Activated CD8-positive, alpha-beta T cell treated with anti-CD3 and anti-CD28 coated beads, Interleukin-2, amount 10 ng/mL, durations not matched to agents 7 days and 5 days (primary cell): Measurements from ENCODE around the gene SIVA1. TPM values are rescaled to one million over a fixed set of nuclear protein-coding genes. Genes with fewer than 3 reads are reported as not detected.

Experiments used
- ATAC-seq: fragments of 150-1000 bp; cut with Tn5 transposase; one replicate; pipeline ENCODE4 v1.10.0; 2021; ENCODE audit warnings: moderate library complexity
- CTCF ChIA-PET: fragments of 350-600 bp; sonication (Branson Sonifier 250); formaldehyde crosslinking; loops from one replicate; lab custom pipeline; 2021; ENCODE audit warnings: antibody characterized with exemption; lab: Charles Lee
- POLR2A ChIA-PET: fragments of 350-600 bp; sonication (Branson Sonifier 250); formaldehyde crosslinking; loops from one replicate; lab custom pipeline; 2021; ENCODE audit warnings: antibody characterized with exemption; lab: Charles Lee
- DNase-seq: peaks from one replicate; pipeline ENCODE4 v3.0.0-alpha.2; 2020
- H3K27ac Mint-ChIP-seq: one replicate; pipeline ENCODE4 v1.8.0; 2021; ENCODE audit warnings: mild to moderate bottlenecking, mixed read lengths
- H3K27me3 Mint-ChIP-seq: one replicate; pipeline ENCODE4 v1.8.0; 2021; ENCODE audit warnings: low read depth, mixed read lengths
- H3K36me3 Mint-ChIP-seq: one replicate; pipeline ENCODE4 v1.8.0; 2021; ENCODE audit warnings: low read depth, mixed read lengths
- H3K4me1 Mint-ChIP-seq: one replicate; pipeline ENCODE4 v1.8.0; 2021; ENCODE audit warnings: low read depth, mixed read lengths
- H3K4me3 Mint-ChIP-seq: one replicate; pipeline ENCODE4 v1.8.0; 2021; ENCODE audit warnings: mild to moderate bottlenecking, mixed read lengths
- H3K9me3 Mint-ChIP-seq: one replicate; pipeline ENCODE4 v1.8.0; 2022; ENCODE audit warnings: mixed read lengths; ENCODE audit not compliant: insufficient read depth
- total RNA-seq, 2 experiments: library from RNA; stranded (reverse); gene quantifications; one replicate each; pipeline ENCODE4 v1.2.3, GENCODE V29; 2021

SIVA1 gene
- total RNA-seq, 2 experiments from 2014 or later, result 175 to 186 TPM

DNA sequence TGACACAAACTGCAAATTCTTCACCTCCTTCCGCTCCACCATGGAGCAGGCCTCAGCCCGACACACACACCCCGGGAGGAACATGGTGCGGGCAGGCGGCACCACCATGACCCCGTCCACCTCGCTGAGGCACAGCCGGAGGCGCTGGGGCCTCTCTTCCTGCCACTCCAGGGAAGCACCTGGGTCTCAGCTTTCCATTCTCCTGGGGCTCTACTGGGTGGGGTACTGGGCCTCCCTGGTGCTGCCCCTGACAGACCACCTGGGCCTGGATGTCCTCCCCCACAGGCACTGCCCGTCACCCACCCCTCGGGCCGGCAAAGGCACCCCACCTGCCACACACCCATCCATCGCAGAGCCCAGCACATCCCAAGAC is 32.7 kb downstream of the SIVA1 start:
- peaks cover 16% of the 10 kb centered on the region for H3K4me1 Mint-ChIP-seq
- ATAC-seq, result no peak
- H3K27me3 Mint-ChIP-seq, result no peaks in the 10 kb centered on the region
- peaks cover 4% of the 10 kb centered on the region for H3K36me3 Mint-ChIP-seq
- POLR2A ChIA-PET, result no interaction called here
- CTCF ChIA-PET, result no interaction called here
- H3K4me3 Mint-ChIP-seq, result no peak overlapping the region
- peak overlapping the region; percentile 34 for H3K27ac Mint-ChIP-seq
- H3K9me3 Mint-ChIP-seq, result no peaks in the 10 kb centered on the region
- DNase-seq, result no peak

DNA sequence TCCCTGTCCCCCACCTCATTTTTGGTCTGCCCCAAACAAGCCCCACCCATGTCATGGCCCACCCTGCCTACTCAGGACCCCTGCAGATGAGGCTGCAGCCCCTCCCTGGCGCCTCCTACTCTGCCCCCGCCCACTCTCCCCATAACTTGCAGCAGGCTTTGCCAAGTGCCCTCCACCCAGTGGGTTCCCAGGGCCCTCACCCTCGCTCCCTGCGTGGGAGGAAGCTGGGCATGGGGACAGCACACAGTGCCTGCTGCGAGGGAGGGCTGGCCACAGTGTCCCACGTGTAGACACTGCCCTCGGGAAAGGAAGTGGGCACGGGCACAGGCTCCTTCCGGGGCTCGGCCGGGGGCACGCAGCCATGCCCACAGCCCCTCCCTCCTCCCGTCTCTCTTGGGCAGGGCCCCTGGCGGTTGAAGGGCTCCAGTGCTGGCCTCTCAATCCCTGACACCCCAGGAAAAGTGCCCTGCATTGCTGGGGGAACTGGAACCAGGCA is 33.2 kb downstream of the SIVA1 start:
- H3K4me3 Mint-ChIP-seq, result no peak overlapping the region
- no peak for ATAC-seq
- POLR2A ChIA-PET, result no interaction called here
- no peaks in the 10 kb centered on the region for H3K9me3 Mint-ChIP-seq
- CTCF ChIA-PET, result no interaction called here
- H3K27ac Mint-ChIP-seq, result peak overlapping the region; percentile 34
- no peak for DNase-seq
- H3K4me1 Mint-ChIP-seq, result peaks cover 20% of the 10 kb centered on the region
- H3K36me3 Mint-ChIP-seq, result peaks cover 7% of the 10 kb centered on the region
- no peaks in the 10 kb centered on the region for H3K27me3 Mint-ChIP-seq

- H3K4me1 Mint-ChIP-seq, result peaks cover 23% of the 10 kb centered on the region
- peaks cover 10% of the 10 kb centered on the region for H3K36me3 Mint-ChIP-seq
- peak overlapping the region; percentile 34 for H3K27ac Mint-ChIP-seq
- H3K4me3 Mint-ChIP-seq, result no peak overlapping the region
- POLR2A ChIA-PET, result no interaction called here
- DNase-seq (no peak), ATAC-seq (no peak)
- H3K9me3 Mint-ChIP-seq, result no peaks in the 10 kb centered on the region
- CTCF ChIA-PET, result no interaction called here
- no peaks in the 10 kb centered on the region for H3K27me3 Mint-ChIP-seq
Measured at GRCh38 chr14:104786726-104787675, 34.1 kb downstream of the SIVA1 start.

- Mint-ChIP-seq H3K4me3 (no peak overlapping the region), H3K9me3 (no peaks in the 10 kb centered on the region), H3K4me1 (peaks cover 25% of the 10 kb centered on the region), H3K27ac (no peak overlapping the region), H3K27me3 (no peaks in the 10 kb centered on the region), H3K36me3 (peaks cover 10% of the 10 kb centered on the region)
- ChIA-PET POLR2A (no interaction called here), CTCF (no interaction called here)
- DNase-seq, result no peak
- ATAC-seq, result no peak
Measured at GRCh38 chr14:104787736-104788135, 34.8 kb downstream of the SIVA1 start.

GRCh38 chr14:104788161-104788818 is 35.3 kb downstream of the SIVA1 start:
- H3K27ac Mint-ChIP-seq, result no peak overlapping the region
- POLR2A ChIA-PET, result no interaction called here
- H3K4me1 Mint-ChIP-seq, result peaks cover 30% of the 10 kb centered on the region

DNA sequence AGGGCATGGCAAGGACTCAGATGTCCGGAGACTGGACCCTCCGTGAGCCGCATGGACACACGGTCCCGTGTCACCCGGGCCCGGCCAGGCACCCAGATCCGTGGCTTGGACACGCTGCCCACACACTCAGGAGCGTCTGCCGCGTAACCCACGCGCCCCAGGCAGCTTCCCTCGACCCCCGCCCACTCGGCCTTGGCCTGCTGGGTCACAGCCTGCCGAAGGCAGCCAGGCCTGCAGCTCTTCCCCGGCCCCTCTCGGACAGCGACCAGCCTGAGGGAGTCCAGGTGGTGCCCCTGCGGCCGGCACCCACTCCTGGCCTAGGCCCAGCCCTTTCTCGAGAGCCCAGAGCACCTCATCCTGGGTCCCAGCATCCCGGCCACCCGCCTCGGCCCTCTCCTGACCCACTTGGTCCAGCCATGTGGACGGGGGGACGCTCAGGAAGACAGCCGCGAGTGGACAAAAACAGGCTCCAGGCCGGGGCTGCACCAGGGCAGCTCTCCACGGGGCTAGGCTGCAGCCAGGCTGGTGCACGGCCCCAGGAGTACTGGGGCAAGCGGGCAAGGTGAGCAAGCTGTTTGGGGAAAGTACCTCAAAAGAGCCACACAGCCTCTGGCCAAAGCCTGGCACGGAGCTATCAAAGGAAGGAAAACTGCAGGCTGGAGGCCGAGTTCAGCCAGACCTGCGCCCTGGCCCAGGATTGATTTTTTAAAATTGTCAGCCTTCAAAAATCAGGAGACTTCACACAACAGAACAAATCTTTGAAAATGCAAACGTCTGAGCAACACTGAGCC is 36.1 kb downstream of the SIVA1 start:
- Mint-ChIP-seq H3K4me1 (peaks cover 38% of the 10 kb centered on the region), H3K4me3 (no peak overlapping the region), H3K9me3 (no peaks in the 10 kb centered on the region), H3K36me3 (peaks cover 13% of the 10 kb centered on the region), H3K27me3 (no peaks in the 10 kb centered on the region), H3K27ac (no peak overlapping the region)
- ATAC-seq, result no peak
- DNase-seq, result no peak
- CTCF ChIA-PET, result no interaction called here
- POLR2A ChIA-PET, result no interaction called here

More at GRCh38 chr14:104788161-104788818, 35.3 kb downstream of the SIVA1 start:
- DNase-seq (no peak), ATAC-seq (no peak)
- no peaks in the 10 kb centered on the region for H3K9me3 Mint-ChIP-seq
- H3K36me3 Mint-ChIP-seq, result peaks cover 10% of the 10 kb centered on the region
- no peaks in the 10 kb centered on the region for H3K27me3 Mint-ChIP-seq
- H3K4me3 Mint-ChIP-seq, result no peak overlapping the region
- CTCF ChIA-PET, result no interaction called here

- Mint-ChIP-seq H3K9me3 (no peaks in the 10 kb centered on the region), H3K27me3 (no peaks in the 10 kb centered on the region), H3K36me3 (peaks cover 18% of the 10 kb centered on the region), H3K4me1 (peaks cover 45% of the 10 kb centered on the region), H3K4me3 (no peak overlapping the region), H3K27ac (no peak overlapping the region)
- ATAC-seq, result no peak
- POLR2A ChIA-PET, result no interaction called here
- no peak for DNase-seq
- CTCF ChIA-PET, result no interaction called here
Measured at GRCh38 chr14:104789752-104790743, 37.1 kb downstream of the SIVA1 start.

DNA sequence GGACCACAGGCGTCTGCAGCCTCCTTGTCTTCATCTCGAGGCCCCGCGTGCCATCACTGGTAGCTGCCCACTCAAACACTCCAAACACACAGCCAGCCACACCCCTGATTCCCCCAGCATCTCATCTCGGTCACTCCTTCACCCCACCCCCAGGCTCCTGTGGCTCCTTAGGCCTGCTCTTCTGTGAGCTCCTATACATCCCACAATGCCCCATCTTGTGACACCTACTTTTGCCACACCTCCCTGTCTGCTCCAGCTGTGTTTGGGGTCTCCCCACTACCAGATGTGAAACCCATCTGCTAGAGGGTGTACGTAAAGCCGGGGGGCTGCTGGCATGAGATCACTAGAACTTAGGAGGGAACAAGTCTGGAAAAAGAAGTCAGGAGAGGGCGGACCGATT is 38.5 kb downstream of the SIVA1 start:
- DNase-seq (no peak), ATAC-seq (no peak)
- CTCF ChIA-PET, result interaction anchor here (0.9 to 1.4 kb wide), 3 partner anchors 21 to 34 kb away, joined by 3 to 5 read pairs (median 4); no protein-coding TSS in a partner anchor
- Mint-ChIP-seq H3K36me3 (peaks cover 18% of the 10 kb centered on the region), H3K9me3 (no peaks in the 10 kb centered on the region), H3K4me3 (no peak overlapping the region), H3K27ac (no peak overlapping the region), H3K27me3 (no peaks in the 10 kb centered on the region), H3K4me1 (peaks cover 45% of the 10 kb centered on the region)
- POLR2A ChIA-PET, result interaction anchor here (0.8 kb wide), 1 partner anchor 10 kb away, joined by 4 read pairs; no protein-coding TSS in a partner anchor

DNA sequence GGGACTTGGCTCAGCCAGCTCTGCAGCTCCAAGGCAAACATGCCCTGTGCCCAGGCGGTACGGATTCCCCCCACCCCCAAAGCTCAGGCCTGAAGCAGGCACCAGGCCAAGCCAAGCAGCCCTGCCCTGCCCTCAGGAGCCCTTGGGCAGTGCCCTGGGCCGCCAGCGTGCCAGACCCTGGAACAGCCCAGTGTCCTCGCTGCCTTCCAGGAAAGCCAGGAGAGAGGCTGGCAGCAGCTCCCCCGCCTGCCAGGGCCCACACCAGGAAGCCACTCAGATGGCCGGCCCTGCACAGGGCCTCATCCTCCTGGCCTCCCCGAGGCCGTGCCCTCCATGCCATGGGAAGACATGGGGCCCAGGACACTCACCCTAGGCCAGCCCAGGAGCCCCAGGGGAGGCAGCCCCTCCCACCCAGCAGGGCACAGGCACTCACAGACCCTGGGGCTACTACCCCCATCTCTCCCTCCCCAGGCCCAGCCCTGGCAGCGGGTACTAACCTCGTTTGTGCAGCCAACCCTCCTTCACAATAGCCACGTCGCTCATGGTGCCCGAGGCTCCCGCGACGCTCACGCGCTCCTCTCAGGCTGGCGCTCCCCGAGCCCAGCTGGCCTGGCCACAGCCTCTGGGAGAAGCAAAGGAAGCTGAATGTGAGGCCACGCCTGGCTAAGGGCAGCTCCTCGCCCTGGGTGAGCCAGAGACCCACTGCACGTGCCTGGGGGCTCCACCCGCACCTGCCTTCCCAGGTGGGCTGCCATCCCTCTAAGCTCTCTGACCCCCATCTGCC is 39.3 kb downstream of the SIVA1 start:
- peaks cover 41% of the 10 kb centered on the region for H3K4me1 Mint-ChIP-seq
- POLR2A ChIA-PET, result interaction anchor here (0.8 kb wide), 1 partner anchor 11 kb away, joined by 4 read pairs; no protein-coding TSS in a partner anchor
- ATAC-seq (no peak), DNase-seq (no peak)
- no peaks in the 10 kb centered on the region for H3K9me3 Mint-ChIP-seq
- H3K36me3 Mint-ChIP-seq, result peaks cover 18% of the 10 kb centered on the region
- CTCF ChIA-PET, result interaction anchor here (0.6 to 1.4 kb wide), 4 partner anchors 22 to 34 kb away, joined by 3 to 5 read pairs (median 3); no protein-coding TSS in a partner anchor
- H3K4me3 Mint-ChIP-seq, result no peak overlapping the region
- no peak overlapping the region for H3K27ac Mint-ChIP-seq
- no peaks in the 10 kb centered on the region for H3K27me3 Mint-ChIP-seq
